Ovary (tissue), 9 donors: Measurements from ENCODE around the gene PLXNA4. TPM values are rescaled to one million over a fixed set of nuclear protein-coding genes. Genes with fewer than 3 reads are reported as not detected.

Experiments
- DNase-seq, 5 donors: peaks; one replicate each; pipeline ENCODE4 v3.0.0-alpha.2; 2019 to 2020
- H3K27ac ChIP-seq, 2 donors: fragments of 200-600 bp; one replicate each; pipeline versions ENCODE4 v1.5.1 to v1.8.0; 2019 to 2022
- H3K27me3 ChIP-seq: fragments of 200-600 bp; one replicate; pipeline ENCODE4 v1.8.0; 2022
- H3K36me3 ChIP-seq: fragments of 200-600 bp; sonication (generic); one replicate; pipeline ENCODE4 v1.5.1; 2019
- H3K4me1 ChIP-seq: one replicate; pipeline ENCODE4 v1.8.1; 2013; ENCODE audit warnings: mild to moderate bottlenecking, moderate library complexity; ENCODE audit not compliant: insufficient read depth
- H3K4me3 ChIP-seq: fragments of 200-600 bp; sonication (generic); one replicate; pipeline ENCODE4 v1.5.1; 2017
- H3K9me3 ChIP-seq, 2 donors: fragments of 200-600 bp in 1 of 2; sonication (generic) in 1 of 2; one replicate each; pipeline versions ENCODE4 v1.5.1 to v1.8.1; 2013 to 2019; ENCODE audit warnings: mild to moderate bottlenecking in 1 of 2, moderate library complexity in 1 of 2
- EP300 ChIP-seq: sonication (generic); formaldehyde crosslinking; IDR thresholded peaks from one replicate; pipeline ENCODE4 v1.6.1; 2017; ENCODE audit warnings: antibody characterized with exemption
- POLR2A ChIP-seq: fragments of 450-650 bp; IDR thresholded peaks from one replicate; pipeline ENCODE4 v1.6.1; 2017; ENCODE audit warnings: antibody characterized with exemption, mild to moderate bottlenecking, moderate library complexity
- WGBS, 3 donors: extraction: QIAGEN DNeasy Blood & Tissue Kit in 1 of 3; methylation state at CpG; one replicate each; pipeline versions ENCODE4 v1.1.5 to v1.1.7; 2013 to 2017; 5-methylcytosine and 5-hydroxymethylcytosine counted together
- intact Hi-C, 4 donors: fragments of 100-400 bp; cut with DNase I; formaldehyde crosslinking; loops; one replicate each; pipeline versions ENCODE4 v1.11.0 to v1.15.1; 2022 to 2023
- polyA plus RNA-seq, 2 donors: library from polyadenylated mRNA; stranded (reverse); fragments of 200-250 nt in 1 of 2; fragments of 350-450 nt in 1 of 2; fragmentation: Illumina TruSeq in 1 of 2; extraction: RNeasy Lipid Tissue Mini Kit (QIAGEN cat#74804) in 1 of 2; gene quantifications; one replicate each; pipeline ENCODE4 v1.2.3, GENCODE V29; 2013 to 2014
- total RNA-seq, 7 donors: library from RNA; depleted of rRNA in 2 of 7; stranded (reverse); fragments of >200 nt in 2 of 7; fragmentation: NEBNext Ultra II Directional in 3 of 7; extraction: Animal tissue kit (Norgen Biotek cat#: 25700) in 3 of 7; gene quantifications; one replicate each; pipeline versions ENCODE4 v1.1.0 to v1.2.4, GENCODE V29; 2016 to 2023
- TF ChIP-seq, protein P1 (sequence below), 3 donors: fragments of 450-650 bp in 2 of 3; fragments of 200-600 bp in 1 of 3; IDR thresholded peaks; one replicate each; pipeline versions ENCODE4 v1.5.1 to v1.8.0; 2016 to 2022; ENCODE audit warnings: antibody characterized with exemption in 3 of 3, mild to moderate bottlenecking in 1 of 3
- donor health status: DM: no; HTN: no; CAD: no; lungs with moderate emphysema.
- donor health status: DM: no; HTN: no; CAD: no.
- donor health status: Bipolar disorder and iron deficiency.
- donor health status: DM: yes; HTN: yes; CAD: no.
- donor health status: DM: no; HTN: no; CAD: no.
- donor health status: DM: yes; HTN: yes; CAD: no.

PLXNA4 gene
- total and polyA plus RNA-seq, 9 donors, result 5.1 to 39.9 (median 11.4) TPM

DNA sequence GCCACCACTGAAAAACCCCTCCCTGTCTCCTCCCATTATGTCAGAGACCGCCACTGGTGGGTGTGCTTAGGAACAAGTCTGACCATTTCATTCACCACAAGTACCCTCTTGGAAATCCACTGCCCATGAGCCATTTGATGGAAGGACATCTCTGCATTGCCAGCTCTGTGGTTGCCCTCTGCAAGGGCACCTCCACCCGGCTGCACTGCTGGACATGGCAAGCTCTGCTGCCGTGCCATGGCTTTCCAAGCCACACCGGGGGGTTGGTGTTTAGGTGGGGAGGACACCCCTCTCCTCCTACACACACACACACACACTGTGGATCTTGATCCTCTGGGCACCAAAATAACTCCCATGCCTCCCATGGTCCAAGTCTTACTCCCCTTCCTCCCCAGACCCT is 5.2 kb upstream of the PLXNA4 start:
- DNase-seq, result no peak
- Histone ChIP-seq H3K27ac (no peak overlapping the region), H3K27me3 (no peaks in the 10 kb centered on the region), H3K4me3 (no peak overlapping the region), H3K36me3 (no peaks in the 10 kb centered on the region), H3K9me3 (no peaks in the 10 kb centered on the region), H3K4me1 (no peaks in the 10 kb centered on the region)
- 84 to 91% (median 88%) methylated on average over 4 of the region's 4 CpGs for WGBS, 3 donors
- intact Hi-C loops, result loop anchor here (2.0 to 10.0 kb wide), 7 partner anchors 263 to 1433 kb away; no protein-coding TSS in a partner anchor
- TF ChIP-seq POLR2A (no peak), EP300 (no peak)
- TF ChIP-seq, protein P1, sequence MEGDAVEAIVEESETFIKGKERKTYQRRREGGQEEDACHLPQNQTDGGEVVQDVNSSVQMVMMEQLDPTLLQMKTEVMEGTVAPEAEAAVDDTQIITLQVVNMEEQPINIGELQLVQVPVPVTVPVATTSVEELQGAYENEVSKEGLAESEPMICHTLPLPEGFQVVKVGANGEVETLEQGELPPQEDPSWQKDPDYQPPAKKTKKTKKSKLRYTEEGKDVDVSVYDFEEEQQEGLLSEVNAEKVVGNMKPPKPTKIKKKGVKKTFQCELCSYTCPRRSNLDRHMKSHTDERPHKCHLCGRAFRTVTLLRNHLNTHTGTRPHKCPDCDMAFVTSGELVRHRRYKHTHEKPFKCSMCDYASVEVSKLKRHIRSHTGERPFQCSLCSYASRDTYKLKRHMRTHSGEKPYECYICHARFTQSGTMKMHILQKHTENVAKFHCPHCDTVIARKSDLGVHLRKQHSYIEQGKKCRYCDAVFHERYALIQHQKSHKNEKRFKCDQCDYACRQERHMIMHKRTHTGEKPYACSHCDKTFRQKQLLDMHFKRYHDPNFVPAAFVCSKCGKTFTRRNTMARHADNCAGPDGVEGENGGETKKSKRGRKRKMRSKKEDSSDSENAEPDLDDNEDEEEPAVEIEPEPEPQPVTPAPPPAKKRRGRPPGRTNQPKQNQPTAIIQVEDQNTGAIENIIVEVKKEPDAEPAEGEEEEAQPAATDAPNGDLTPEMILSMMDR (IDR thresholded peaks at IDR 0.05), result no peak

DNA sequence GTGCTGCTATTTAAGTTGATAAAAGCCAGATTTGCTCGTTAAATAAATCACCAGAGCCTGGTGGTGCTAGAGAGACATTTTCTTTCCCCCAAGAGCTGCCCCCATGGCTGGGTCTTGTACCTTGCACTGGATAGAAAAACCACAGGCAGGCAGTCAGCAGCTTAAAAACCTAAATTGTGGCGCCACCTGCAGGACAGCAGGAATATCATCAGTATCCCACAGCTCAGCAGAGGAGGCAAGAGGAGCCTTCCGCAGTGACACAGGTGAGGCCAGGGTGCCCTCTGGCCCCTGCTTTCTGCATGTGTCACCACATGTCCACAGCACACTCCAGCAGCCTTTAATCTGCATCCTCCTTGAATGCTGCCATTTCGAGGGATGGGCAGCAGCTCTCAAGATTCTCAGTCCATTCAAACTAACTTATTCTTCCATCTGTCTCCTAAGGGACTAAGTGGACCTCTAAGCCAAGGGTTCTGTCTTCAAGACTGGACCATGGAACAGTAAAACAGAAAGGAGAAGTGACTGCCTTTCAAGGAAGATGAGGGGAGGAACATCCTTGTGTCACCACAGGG is 4.5 kb upstream of the PLXNA4 start:
- H3K9me3 ChIP-seq, result no peaks in the 10 kb centered on the region
- intact Hi-C loops, result loop anchor here (2.0 to 10.0 kb wide), 7 partner anchors 262 to 1434 kb away; no protein-coding TSS in a partner anchor
- no peaks in the 10 kb centered on the region for H3K36me3 ChIP-seq
- peak; percentile 67 to 84 (median 78) for DNase-seq
- TF ChIP-seq EP300 (no peak), POLR2A (no peak)
- TF ChIP-seq, protein P1 (IDR thresholded peaks at IDR 0.05), result peak; percentile 55 to 80 (median 73)
- H3K4me1 ChIP-seq, result no peaks in the 10 kb centered on the region
- H3K27ac ChIP-seq, result no peak overlapping the region
- WGBS, 3 donors, result 5 to 8% (median 6%) methylated on average over 4 of the region's 4 CpGs
- H3K4me3 ChIP-seq, result no peak overlapping the region
- H3K27me3 ChIP-seq, result no peaks in the 10 kb centered on the region

DNA sequence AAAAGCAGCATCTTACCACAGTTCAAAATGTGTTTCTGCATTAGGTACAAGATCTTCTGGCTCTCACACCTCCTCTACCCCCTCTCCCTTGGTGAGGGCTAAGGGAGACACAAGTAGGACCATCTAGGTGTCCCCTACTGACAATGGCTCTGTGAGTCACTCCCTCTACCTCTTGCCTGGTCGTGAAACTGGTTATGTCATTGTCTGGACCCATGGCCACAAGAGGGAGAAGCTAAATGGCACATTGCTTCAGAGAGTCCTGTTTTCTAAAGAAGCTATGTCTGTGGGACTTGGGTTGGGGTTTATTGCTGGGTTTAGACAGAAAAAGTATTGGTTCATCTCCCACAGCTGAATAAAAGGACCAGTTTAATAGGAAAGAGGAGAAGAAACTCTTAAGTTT is 4.0 kb upstream of the PLXNA4 start:
- H3K27ac ChIP-seq, result no peak overlapping the region
- H3K4me1 ChIP-seq, result no peaks in the 10 kb centered on the region
- no peak for DNase-seq
- intact Hi-C loops, result loop anchor here (2.0 to 10.0 kb wide), 7 partner anchors 261 to 1435 kb away; no protein-coding TSS in a partner anchor
- no peaks in the 10 kb centered on the region for H3K27me3 ChIP-seq
- H3K36me3 ChIP-seq, result no peaks in the 10 kb centered on the region
- H3K4me3 ChIP-seq, result no peak overlapping the region
- 59 to 76% (median 65%) methylated on average over 1 of the region's 1 CpG for WGBS, 3 donors
- no peaks in the 10 kb centered on the region for H3K9me3 ChIP-seq
- TF ChIP-seq, protein P1 (IDR thresholded peaks at IDR 0.05), result no peak
- TF ChIP-seq EP300, result no peak
- no peak for TF ChIP-seq POLR2A

DNA sequence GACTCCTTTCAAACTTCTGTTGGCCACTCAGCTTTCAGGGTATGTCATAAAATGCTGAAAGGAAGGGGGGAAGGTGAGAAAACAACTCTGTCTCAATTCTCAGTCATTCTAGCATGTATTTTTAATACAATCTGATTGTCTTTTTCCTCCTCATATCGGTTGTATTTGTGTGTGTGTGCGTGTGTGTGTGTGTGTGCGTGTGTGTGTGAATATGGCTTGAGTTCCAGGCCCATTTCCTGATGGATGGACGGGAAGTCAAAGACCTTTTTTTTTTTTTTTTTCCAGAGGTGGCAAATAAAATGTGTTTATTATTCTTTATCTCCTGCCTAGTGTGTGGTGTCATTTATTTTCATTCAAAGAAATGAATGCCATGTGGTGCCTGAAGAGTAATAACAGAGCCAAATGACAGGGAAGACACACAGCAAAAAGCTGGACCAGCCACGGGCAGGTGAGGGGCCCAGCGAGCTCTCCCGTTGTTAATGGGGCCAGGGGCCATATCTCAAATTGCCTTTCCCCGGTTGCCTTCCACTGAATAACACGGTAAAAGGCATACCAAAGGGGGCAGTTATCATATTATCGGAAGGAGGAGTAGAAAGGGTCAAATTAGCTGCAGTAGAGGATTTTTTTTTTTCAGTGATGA is 3.1 kb upstream of the PLXNA4 start:
- Histone ChIP-seq H3K9me3 (no peaks in the 10 kb centered on the region), H3K4me3 (no peak overlapping the region), H3K36me3 (no peaks in the 10 kb centered on the region), H3K4me1 (no peaks in the 10 kb centered on the region), H3K27me3 (no peaks in the 10 kb centered on the region), H3K27ac (no peak overlapping the region)
- intact Hi-C loops, result loop anchor here in 1 of 4 donors (10.0 kb wide), 1 partner anchor 635 kb away; no protein-coding TSS in a partner anchor
- DNase-seq, result no peak
- no peak for TF ChIP-seq POLR2A
- no peak for TF ChIP-seq EP300
- TF ChIP-seq, protein P1 (IDR thresholded peaks at IDR 0.05), result no peak
- WGBS, 3 donors, result 88 to 93% (median 90%) methylated on average over 10 of the region's 10 CpGs
